Karpas-422 (cell line): ENCODE data around the gene KRT76. TPM values are rescaled to one million over a fixed set of nuclear protein-coding genes. Genes with fewer than 3 reads are reported as not detected.

Experiments used
- DNase-seq: peaks from one replicate; pipeline ENCODE4 v3.0.0-alpha.2; 2015
- H2AFZ ChIP-seq: fragments of 200-600 bp; sonication (generic); 2 replicates; pipeline ENCODE4 v1.6.1; 2014; ENCODE audit warnings: antibody characterized with exemption, low read length, mixed read lengths
- H3K27ac ChIP-seq: fragments of 200-600 bp; sonication (generic); 2 replicates; pipeline ENCODE4 v1.5.1; 2014; ENCODE audit warnings: mild to moderate bottlenecking, low read length, moderate library complexity
- H3K27me3 ChIP-seq: fragments of 200-600 bp; sonication (generic); 2 replicates; pipeline ENCODE4 v1.6.1; 2014; ENCODE audit warnings: low read length, mixed read lengths
- H3K36me3 ChIP-seq: fragments of 200-600 bp; sonication (generic); 2 replicates; pipeline ENCODE4 v1.6.1; 2014; ENCODE audit warnings: low read length, mixed read lengths; ENCODE audit not compliant: insufficient read depth
- H3K4me1 ChIP-seq: fragments of 200-600 bp; sonication (generic); 2 replicates; pipeline ENCODE4 v1.6.1; 2014; ENCODE audit warnings: mild to moderate bottlenecking, low read length, mixed read lengths
- H3K4me2 ChIP-seq: fragments of 200-600 bp; sonication (generic); 2 replicates; pipeline ENCODE4 v1.6.1; 2014; ENCODE audit warnings: low read length, low read depth, mild to moderate bottlenecking; ENCODE audit not compliant: poor library complexity, severe bottlenecking
- H3K4me3 ChIP-seq: fragments of 200-600 bp; sonication (generic); 2 replicates; pipeline ENCODE4 v1.5.1; 2014; ENCODE audit warnings: mild to moderate bottlenecking, antibody characterized with exemption, low read length, mixed read lengths
- H3K79me2 ChIP-seq: fragments of 200-600 bp; sonication (generic); 2 replicates; pipeline ENCODE4 v1.6.1; 2014; ENCODE audit warnings: mild to moderate bottlenecking, low read length, mixed read lengths
- H3K9ac ChIP-seq: fragments of 200-600 bp; sonication (generic); 2 replicates; pipeline ENCODE4 v1.6.0; 2014; ENCODE audit warnings: low read length
- H3K9me2 ChIP-seq: fragments of 200-600 bp; sonication (generic), shearing (Covaris generic); replicated peaks from 2 replicates; pipeline ENCODE4 v1.6.0; 2014; ENCODE audit warnings: mild to moderate bottlenecking, low read length, moderate library complexity; ENCODE audit not compliant: insufficient read depth
- H3K9me3 ChIP-seq: fragments of 300-700, 200-600 bp; sonication (generic); 2 replicates; pipeline ENCODE4 v1.6.1; 2014; ENCODE audit warnings: low read length, mixed read lengths
- H4K20me1 ChIP-seq: fragments of 200-600 bp; sonication (generic); 2 replicates; pipeline ENCODE4 v1.6.1; 2014; ENCODE audit warnings: mild to moderate bottlenecking, antibody characterized with exemption, low read length, low read depth; ENCODE audit not compliant: insufficient read depth
- total RNA-seq: library from RNA; depleted of rRNA; stranded (reverse); fragments of >200 nt; shearing (Covaris generic); gene quantifications from 2 replicates; pipeline ENCODE4 v1.2.3, GENCODE V29; 2014; ENCODE audit warnings: low replicate concordance; rRNA removed

The KRT76 gene
- not detected in 2 replicates for total RNA-seq

GRCh38 chr12:52776913-52777395 is at the start of gene KRT76:
TSS of gene KRT76 (minus strand) at chr12:52777345. CDS start at chr12:52777291, 54 bp downstream.
- H2AFZ ChIP-seq = no peak within 1 kb of the TSS
- H3K9ac ChIP-seq = no peak within 1 kb of the TSS
- no peak within 1 kb of the TSS for H3K27ac ChIP-seq
- H3K9me3 ChIP-seq = no peaks in the 10 kb centered on the region
- H3K4me3 ChIP-seq = no peak within 1 kb of the TSS
- peaks cover 5% of the 10 kb centered on the region; the same call in 1 of the 2 replicates for H4K20me1 ChIP-seq
- no peaks in the 10 kb centered on the region for H3K4me1 ChIP-seq
- H3K79me2 ChIP-seq = no peaks in the 10 kb centered on the region
- DNase-seq = no peak
- H3K27me3 ChIP-seq = no peaks in the 10 kb centered on the region
- no peak within 1 kb of the TSS for H3K4me2 ChIP-seq
- H3K9me2 ChIP-seq = no peaks in the 10 kb centered on the region
- no peaks in the 10 kb centered on the region for H3K36me3 ChIP-seq

DNA sequence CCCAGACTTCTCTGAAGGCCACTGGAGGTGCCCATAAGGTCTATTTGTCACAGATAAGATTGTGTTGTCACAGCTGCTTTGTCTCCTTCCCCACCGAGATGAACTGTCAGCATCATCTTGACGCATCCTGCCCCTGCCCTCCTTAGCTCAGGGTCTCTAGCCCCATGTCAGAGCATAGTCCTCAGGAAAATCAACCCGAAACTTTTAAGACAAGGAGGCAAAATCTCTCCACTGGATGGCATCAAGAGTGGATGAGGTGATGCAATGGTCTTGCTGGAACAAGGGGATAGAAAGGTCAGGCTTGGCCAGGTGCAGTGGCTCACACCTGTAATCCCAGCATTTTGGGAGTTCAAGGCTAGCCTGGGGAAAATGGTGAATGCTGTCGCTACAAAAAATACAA is 48.8 kb upstream of the KRT76 start:
- no peaks in the 10 kb centered on the region for H3K9me2 ChIP-seq
- no peaks in the 10 kb centered on the region for H3K36me3 ChIP-seq
- no peaks in the 10 kb centered on the region for H3K9me3 ChIP-seq
- no peak overlapping the region for H3K27ac ChIP-seq
- no peak for DNase-seq
- no peaks in the 10 kb centered on the region for H3K4me1 ChIP-seq
- no peaks in the 10 kb centered on the region for H4K20me1 ChIP-seq
- no peaks in the 10 kb centered on the region for H3K27me3 ChIP-seq
- H2AFZ ChIP-seq = no peak overlapping the region
- no peak overlapping the region for H3K4me3 ChIP-seq
- no peak overlapping the region for H3K4me2 ChIP-seq
- H3K79me2 ChIP-seq = no peaks in the 10 kb centered on the region
- H3K9ac ChIP-seq = no peak overlapping the region

GRCh38 chr12:52824741-52825410 is 47.7 kb upstream of the KRT76 start:
- no peaks in the 10 kb centered on the region for H3K9me3 ChIP-seq
- no peak overlapping the region for H3K9ac ChIP-seq
- no peak for DNase-seq
- no peak overlapping the region for H3K4me2 ChIP-seq
- H3K79me2 ChIP-seq = no peaks in the 10 kb centered on the region
- no peaks in the 10 kb centered on the region for H3K36me3 ChIP-seq
- H4K20me1 ChIP-seq = no peaks in the 10 kb centered on the region
- no peak overlapping the region for H3K4me3 ChIP-seq
- H3K27ac ChIP-seq = no peak overlapping the region
- no peak overlapping the region for H2AFZ ChIP-seq
- H3K27me3 ChIP-seq = no peaks in the 10 kb centered on the region
- H3K4me1 ChIP-seq = no peaks in the 10 kb centered on the region
- H3K9me2 ChIP-seq = no peaks in the 10 kb centered on the region

DNA sequence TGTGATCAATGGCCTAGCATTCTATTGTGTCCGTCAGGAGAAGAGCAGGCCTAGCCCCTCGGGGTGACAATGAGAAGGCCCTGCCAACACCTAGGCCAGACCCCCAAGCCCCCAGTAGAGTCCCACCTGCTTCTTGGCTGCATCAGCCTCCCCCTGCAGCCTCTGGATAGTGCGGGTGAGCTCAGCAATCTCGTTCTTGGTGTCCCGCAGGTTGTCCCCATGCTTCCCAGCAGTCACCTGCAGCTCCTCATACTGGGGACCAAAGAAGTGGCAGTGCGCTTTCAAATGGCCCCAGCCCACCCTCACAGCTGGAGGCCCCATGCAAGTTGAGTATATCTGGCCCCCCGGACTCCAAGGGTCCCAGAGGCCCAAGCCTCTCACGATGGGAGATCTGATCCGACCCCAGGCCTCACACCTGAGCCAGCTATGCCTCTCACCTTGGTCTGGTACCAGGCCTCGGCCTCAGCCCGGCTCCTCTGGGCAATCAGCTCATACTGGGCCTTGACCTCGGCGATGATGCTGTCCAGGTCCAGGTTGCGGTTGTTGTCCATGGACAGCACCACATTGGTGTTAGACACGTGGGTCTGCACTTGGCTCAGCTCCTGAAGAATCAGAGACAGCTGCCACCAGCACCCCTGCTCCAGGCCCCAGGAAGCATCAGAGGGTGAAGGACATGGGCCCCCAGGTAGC is 46.8 kb upstream of the KRT76 start:
- no peak overlapping the region for H3K4me3 ChIP-seq
- no peaks in the 10 kb centered on the region for H3K79me2 ChIP-seq
- no peaks in the 10 kb centered on the region for H3K27me3 ChIP-seq
- no peaks in the 10 kb centered on the region for H3K9me3 ChIP-seq
- no peaks in the 10 kb centered on the region for H3K4me1 ChIP-seq
- no peak overlapping the region for H3K4me2 ChIP-seq
- H4K20me1 ChIP-seq = no peaks in the 10 kb centered on the region
- H3K9ac ChIP-seq = no peak overlapping the region
- H3K36me3 ChIP-seq = no peaks in the 10 kb centered on the region
- no peak overlapping the region for H3K27ac ChIP-seq
- no peak for DNase-seq
- no peaks in the 10 kb centered on the region for H3K9me2 ChIP-seq
- no peak overlapping the region for H2AFZ ChIP-seq

DNA sequence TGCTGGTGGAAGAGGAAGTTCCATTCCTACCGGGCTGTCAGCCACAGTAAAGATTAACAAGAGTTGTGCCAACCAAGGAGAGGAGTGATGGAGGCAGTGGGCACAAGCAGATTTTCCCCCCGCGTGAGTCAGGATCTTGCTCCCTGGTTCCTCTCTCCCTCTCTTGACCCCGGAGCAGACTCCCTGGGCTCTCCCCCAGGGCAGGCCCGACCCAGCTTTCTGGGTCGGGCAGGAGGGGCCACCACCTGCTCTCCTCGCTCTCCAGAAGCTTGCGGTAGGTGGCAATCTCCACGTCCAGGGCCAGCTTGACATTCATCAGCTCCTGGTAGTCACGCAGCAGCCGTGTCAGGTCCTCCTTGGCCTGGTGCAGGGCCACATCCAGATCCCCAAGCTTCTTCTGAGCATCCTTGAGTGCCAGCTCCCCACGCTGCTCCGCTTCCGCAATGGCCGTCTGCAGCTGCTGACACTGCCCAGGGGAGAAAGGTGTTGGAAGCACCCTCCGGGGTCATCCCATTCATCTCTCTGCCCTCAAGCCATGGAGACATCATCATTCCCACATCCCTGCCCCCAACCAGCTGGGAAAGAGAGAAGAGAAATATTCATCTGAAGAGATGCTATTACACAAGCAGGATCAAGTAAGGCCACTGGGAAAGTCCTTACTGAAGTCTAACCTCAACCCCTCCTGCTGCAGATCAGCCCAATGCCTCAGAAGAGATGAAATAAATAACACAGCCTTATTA is 45.8 kb upstream of the KRT76 start:
- Histone ChIP-seq H4K20me1 (no peaks in the 10 kb centered on the region), H2AFZ (no peak overlapping the region), H3K36me3 (no peaks in the 10 kb centered on the region), H3K27me3 (no peaks in the 10 kb centered on the region), H3K4me2 (no peak overlapping the region), H3K9me2 (no peaks in the 10 kb centered on the region), H3K9me3 (no peaks in the 10 kb centered on the region), H3K9ac (no peak overlapping the region), H3K4me1 (no peaks in the 10 kb centered on the region), H3K4me3 (no peak overlapping the region), H3K79me2 (no peaks in the 10 kb centered on the region), H3K27ac (no peak overlapping the region)
- DNase-seq = no peak

DNA sequence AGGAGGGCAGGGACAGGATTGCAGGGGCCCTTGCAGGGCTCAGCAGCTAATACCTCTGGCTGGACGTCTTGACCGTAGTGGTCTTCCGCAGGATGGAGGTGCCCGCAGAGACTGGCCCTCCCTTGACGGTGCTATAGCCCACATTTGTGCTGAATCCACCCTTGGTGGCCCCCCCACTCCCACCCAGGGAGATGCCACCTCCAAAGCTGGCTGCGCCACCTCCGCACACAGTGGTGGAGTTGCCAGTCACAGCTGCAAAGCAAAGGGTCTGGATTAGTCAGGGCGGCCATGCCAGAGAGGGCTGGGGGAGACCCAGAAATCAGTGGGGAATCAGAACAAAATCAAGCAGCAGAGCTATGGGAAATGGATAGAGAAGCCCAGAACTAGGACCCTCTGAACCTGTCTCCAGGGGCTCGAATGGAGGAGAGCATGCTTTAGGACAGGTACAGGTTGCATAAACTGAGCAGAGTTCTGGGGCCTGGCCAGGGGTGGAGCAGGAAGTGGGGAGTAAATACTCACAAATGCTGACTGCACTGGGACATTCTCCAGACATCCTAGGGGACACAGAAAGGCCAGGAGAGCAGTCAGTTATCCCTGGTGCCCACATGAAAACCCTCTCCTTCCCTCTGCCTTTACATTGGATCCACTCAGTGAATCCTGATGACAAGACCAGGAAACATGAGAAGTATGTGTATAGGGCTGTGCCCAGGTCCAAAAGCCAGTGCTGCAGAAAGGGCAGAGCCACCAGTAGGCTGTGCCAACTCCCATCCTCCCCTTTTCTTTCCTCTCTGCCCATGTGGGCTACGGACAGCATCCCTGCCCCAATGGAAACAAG is 44.9 kb upstream of the KRT76 start:
- H4K20me1 ChIP-seq = no peaks in the 10 kb centered on the region

GRCh38 chr12:52821071-52821730 is 44.1 kb upstream of the KRT76 start:
- Histone ChIP-seq H2AFZ (no peak overlapping the region), H3K27me3 (no peaks in the 10 kb centered on the region), H3K4me3 (no peak overlapping the region), H3K9me2 (no peaks in the 10 kb centered on the region), H4K20me1 (no peaks in the 10 kb centered on the region), H3K4me1 (no peaks in the 10 kb centered on the region), H3K9ac (no peak overlapping the region), H3K79me2 (no peaks in the 10 kb centered on the region), H3K4me2 (no peak overlapping the region), H3K36me3 (no peaks in the 10 kb centered on the region), H3K9me3 (no peaks in the 10 kb centered on the region), H3K27ac (no peak overlapping the region)
- no peak for DNase-seq

More for the DNA sequence above, 44.9 kb upstream of the KRT76 start:
- H3K4me1 ChIP-seq = no peaks in the 10 kb centered on the region
- no peak overlapping the region for H3K4me2 ChIP-seq
- no peak for DNase-seq
- no peak overlapping the region for H3K27ac ChIP-seq
- no peaks in the 10 kb centered on the region for H3K27me3 ChIP-seq
- no peak overlapping the region for H3K9ac ChIP-seq
- H2AFZ ChIP-seq = no peak overlapping the region
- H3K9me2 ChIP-seq = no peaks in the 10 kb centered on the region
- no peaks in the 10 kb centered on the region for H3K79me2 ChIP-seq
- no peaks in the 10 kb centered on the region for H3K9me3 ChIP-seq
- no peak overlapping the region for H3K4me3 ChIP-seq
- H3K36me3 ChIP-seq = no peaks in the 10 kb centered on the region
